ENCODE data around the gene ESAM. TPM values are rescaled to one million over a fixed set of nuclear protein-coding genes. Genes with fewer than 3 reads are reported as not detected.
"Not testable (repeated sequence)": the region's sequence is repeated elsewhere in the genome, so short reads cannot be mapped to it uniquely, and the experiment has no call there.

Gene ESAM
- total RNA-seq, 1 donor from 2014 or later, result 0.54 TPM

GRCh38 chr11:124778281-124778680 lies 16.2 kb upstream of the ESAM start:
- Mint-ChIP-seq H3K4me1 (ENCODE audit: low read depth, unreplicated experiment) (no peaks in the 10 kb centered on the region), H3K27ac (ENCODE audit: unreplicated experiment) (no peak overlapping the region), H3K36me3 (ENCODE audit: unreplicated experiment) (no peaks in the 10 kb centered on the region), H3K27me3 (ENCODE audit: unreplicated experiment) (no peaks in the 10 kb centered on the region), H3K4me3 (ENCODE audit: unreplicated experiment) (no peak overlapping the region), H3K9me3 (ENCODE audit: unreplicated experiment) (no peaks in the 10 kb centered on the region)
- DNase-seq, result no peak
- peak; percentile 24 for TF ChIP-seq CTCF (IDR thresholded peaks at IDR 0.05; ENCODE audit: partially characterized antibody, unreplicated experiment)

GRCh38 chr11:124776865-124777645 lies 15.0 kb upstream of the ESAM start:
- Mint-ChIP-seq H3K4me1 (ENCODE audit: low read depth, unreplicated experiment) (no peaks in the 10 kb centered on the region), H3K27me3 (ENCODE audit: unreplicated experiment) (no peaks in the 10 kb centered on the region), H3K9me3 (ENCODE audit: unreplicated experiment) (no peaks in the 10 kb centered on the region), H3K27ac (ENCODE audit: unreplicated experiment) (no peak overlapping the region), H3K4me3 (ENCODE audit: unreplicated experiment) (no peak overlapping the region), H3K36me3 (ENCODE audit: unreplicated experiment) (no peaks in the 10 kb centered on the region)
- TF ChIP-seq CTCF (IDR thresholded peaks at IDR 0.05; ENCODE audit: partially characterized antibody, unreplicated experiment), result no peak
- no peak for DNase-seq

GRCh38 chr11:124770959-124771358 lies 8.9 kb upstream of the ESAM start:
- not testable (repeated sequence) for H3K9me3 Mint-ChIP-seq (ENCODE audit: unreplicated experiment); H3K27me3 Mint-ChIP-seq (ENCODE audit: unreplicated experiment); H3K4me3 Mint-ChIP-seq (ENCODE audit: unreplicated experiment); DNase-seq; H3K27ac Mint-ChIP-seq (ENCODE audit: unreplicated experiment); H3K4me1 Mint-ChIP-seq (ENCODE audit: low read depth, unreplicated experiment); H3K36me3 Mint-ChIP-seq (ENCODE audit: unreplicated experiment)

- no peak overlapping the region for H3K27ac Mint-ChIP-seq (ENCODE audit: unreplicated experiment)
- no peak for DNase-seq
- TF ChIP-seq CTCF (IDR thresholded peaks at IDR 0.05; ENCODE audit: partially characterized antibody, unreplicated experiment), result no peak
- no peaks in the 10 kb centered on the region for H3K27me3 Mint-ChIP-seq (ENCODE audit: unreplicated experiment)
- H3K36me3 Mint-ChIP-seq (ENCODE audit: unreplicated experiment), result no peaks in the 10 kb centered on the region
- H3K9me3 Mint-ChIP-seq (ENCODE audit: unreplicated experiment), result no peaks in the 10 kb centered on the region
- H3K4me3 Mint-ChIP-seq (ENCODE audit: unreplicated experiment), result no peak overlapping the region
- no peaks in the 10 kb centered on the region for H3K4me1 Mint-ChIP-seq (ENCODE audit: low read depth, unreplicated experiment)
Observed at GRCh38 chr11:124769806-124770774, 8.0 kb upstream of the ESAM start.

GRCh38 chr11:124768914-124769313 lies 6.8 kb upstream of the ESAM start:
- no peak for TF ChIP-seq CTCF (IDR thresholded peaks at IDR 0.05; ENCODE audit: partially characterized antibody, unreplicated experiment)
- no peak overlapping the region for H3K27ac Mint-ChIP-seq (ENCODE audit: unreplicated experiment)

More at GRCh38 chr11:124768914-124769313, 6.8 kb upstream of the ESAM start:
- H3K36me3 Mint-ChIP-seq (ENCODE audit: unreplicated experiment), result no peaks in the 10 kb centered on the region
- no peak overlapping the region for H3K4me3 Mint-ChIP-seq (ENCODE audit: unreplicated experiment)
- no peaks in the 10 kb centered on the region for H3K9me3 Mint-ChIP-seq (ENCODE audit: unreplicated experiment)
- H3K4me1 Mint-ChIP-seq (ENCODE audit: low read depth, unreplicated experiment), result no peaks in the 10 kb centered on the region
- no peaks in the 10 kb centered on the region for H3K27me3 Mint-ChIP-seq (ENCODE audit: unreplicated experiment)
- DNase-seq, result no peak

Measured in glutamatergic neuron (in vitro differentiated cells).